ENCODE results near the gene KAT8.

Gene KAT8

DNA sequence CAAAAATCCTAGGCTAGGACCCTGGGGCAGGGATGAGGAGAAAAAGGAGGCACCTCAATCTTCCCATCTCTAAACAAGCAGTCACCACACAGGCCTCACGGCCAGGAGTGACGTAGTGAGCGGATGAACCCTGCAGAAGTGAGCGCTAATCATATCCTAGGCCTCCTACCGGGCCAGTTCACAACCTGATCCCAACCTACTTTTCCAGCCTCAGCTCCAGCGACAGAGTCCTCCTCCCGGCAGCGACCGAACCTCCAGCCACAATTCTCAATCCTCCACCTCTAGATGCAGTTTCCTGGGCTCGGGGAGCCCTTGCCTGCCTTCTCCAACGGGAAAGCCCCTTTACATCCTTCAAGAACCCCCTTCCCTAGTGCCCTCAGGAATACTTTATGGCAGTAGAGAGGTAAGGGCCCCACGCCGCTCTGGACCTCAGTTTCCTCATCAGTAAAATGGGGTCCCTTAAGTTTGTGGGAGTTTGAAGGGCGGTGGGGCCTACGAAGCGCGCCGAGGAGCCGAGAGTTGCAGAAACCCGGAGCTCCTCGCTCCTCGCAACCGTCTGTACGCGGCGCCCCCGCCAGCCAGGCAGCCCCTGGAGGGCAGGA, 44.8 kb upstream of the KAT8 start:
- ATAC-seq = peak; percentile 14
- TF ChIP-seq ARNTL (CRISPR knock-in tag; IDR thresholded peaks at IDR 0.05; ENCODE audit: borderline replicate concordance, low read depth) (no peak), GLIS3 (CRISPR knock-in tag; IDR thresholded peaks at IDR 0.05) (no peak), TSHZ2 (CRISPR knock-in tag; IDR thresholded peaks at IDR 0.05) (no peak), ZC3H10 (CRISPR knock-in tag; IDR thresholded peaks at IDR 0.05) (no peak), OSR1 (CRISPR knock-in tag; IDR thresholded peaks at IDR 0.05) (no peak), TOX (CRISPR knock-in tag; IDR thresholded peaks at IDR 0.05; ENCODE audit: borderline replicate concordance) (no peak), RARB (CRISPR knock-in tag; IDR thresholded peaks at IDR 0.05) (no peak)

DNA sequence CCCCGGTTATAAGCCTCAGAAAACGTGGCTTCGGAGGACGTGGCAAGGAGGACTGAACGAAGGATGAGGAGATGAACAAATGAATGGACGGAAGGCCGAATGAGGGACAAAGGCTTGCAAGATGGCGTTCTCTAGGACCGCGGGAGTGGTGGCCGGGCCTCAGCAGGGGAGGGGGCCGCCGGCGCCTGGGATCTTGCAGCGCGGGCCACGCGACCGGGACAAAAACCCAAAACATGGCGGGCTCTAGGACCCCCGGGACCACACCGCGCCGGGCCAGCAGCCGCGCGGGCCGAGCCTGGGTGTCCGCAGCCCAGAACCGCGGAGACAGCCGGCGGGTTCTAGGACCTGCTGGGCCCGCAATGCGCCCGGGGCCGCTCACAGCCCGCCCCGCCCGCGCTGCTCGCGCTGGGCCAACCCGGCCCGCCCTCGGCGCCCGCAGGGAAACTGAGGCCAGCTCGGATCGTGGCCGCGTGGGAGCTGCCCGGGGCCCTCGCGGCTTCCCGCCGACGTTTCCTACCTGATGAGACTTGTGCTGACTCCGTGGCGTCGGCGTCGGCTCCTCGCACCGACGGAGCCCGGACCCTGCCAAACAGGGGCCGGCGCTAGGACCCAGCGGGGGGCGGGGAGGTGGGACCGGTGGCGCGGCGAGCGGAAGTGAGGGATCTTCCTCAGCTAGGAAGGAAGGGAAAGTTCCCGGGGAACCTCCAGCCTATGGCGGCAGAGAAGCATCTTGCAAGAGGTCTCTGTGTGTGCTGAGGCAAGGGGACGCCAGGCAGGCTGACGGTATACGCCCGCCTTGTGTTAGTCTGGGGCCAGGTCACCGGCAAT, 44.1 kb upstream of the KAT8 start:
- TF ChIP-seq ZC3H10 (CRISPR knock-in tag; IDR thresholded peaks at IDR 0.05) (no peak), TOX (CRISPR knock-in tag; IDR thresholded peaks at IDR 0.05; ENCODE audit: borderline replicate concordance) (no peak), CSDC2 (CRISPR knock-in tag; IDR thresholded peaks at IDR 0.05) (0 out of 2 replicates have a peak, but pooled peaks have one; percentile 35), ZFP30 (CRISPR knock-in tag; IDR thresholded peaks at IDR 0.05) (no peak), TCF4 (CRISPR knock-in tag; IDR thresholded peaks at IDR 0.05; ENCODE audit: borderline replicate concordance) (no peak), RARB (CRISPR knock-in tag; IDR thresholded peaks at IDR 0.05) (no peak), ZNF565 (CRISPR knock-in tag; conservative IDR thresholded peaks at IDR 0.05; ENCODE audit: low read depth) (no peak), OSR1 (CRISPR knock-in tag; IDR thresholded peaks at IDR 0.05) (no peak), ARNTL (CRISPR knock-in tag; IDR thresholded peaks at IDR 0.05; ENCODE audit: borderline replicate concordance, low read depth) (no peak), ZFP3 (CRISPR knock-in tag; IDR thresholded peaks at IDR 0.05) (peak; percentile 22; the same call in 1 of the 2 replicates), CSRNP3 (CRISPR knock-in tag; IDR thresholded peaks at IDR 0.05) (no peak), POU6F1 (CRISPR knock-in tag; IDR thresholded peaks at IDR 0.05; ENCODE audit: borderline replicate concordance, low read depth) (0 out of 2 replicates have a peak, but pooled peaks have one; percentile 20), ESRRG (CRISPR knock-in tag; IDR thresholded peaks at IDR 0.05) (no peak), TSHZ2 (CRISPR knock-in tag; IDR thresholded peaks at IDR 0.05) (no peak), SNAI2 (CRISPR knock-in tag; IDR thresholded peaks at IDR 0.05) (0 out of 2 replicates have a peak, but pooled peaks have one; percentile 8), ZNF8 (CRISPR knock-in tag; IDR thresholded peaks at IDR 0.05) (no peak), ZNF70 (CRISPR knock-in tag; IDR thresholded peaks at IDR 0.05) (no peak), ISL1 (CRISPR knock-in tag; IDR thresholded peaks at IDR 0.05) (no peak), GLIS3 (CRISPR knock-in tag; IDR thresholded peaks at IDR 0.05) (peak; percentile 87; the same call in 1 of the 2 replicates), PPARA (CRISPR knock-in tag; IDR thresholded peaks at IDR 0.05; ENCODE audit: borderline replicate concordance) (no peak), PATZ1 (CRISPR knock-in tag; IDR thresholded peaks at IDR 0.05; ENCODE audit: borderline replicate concordance) (no peak), BACH2 (CRISPR knock-in tag; IDR thresholded peaks at IDR 0.05; ENCODE audit: borderline replicate concordance) (no peak)
- TF ChIP-seq, protein P1, sequence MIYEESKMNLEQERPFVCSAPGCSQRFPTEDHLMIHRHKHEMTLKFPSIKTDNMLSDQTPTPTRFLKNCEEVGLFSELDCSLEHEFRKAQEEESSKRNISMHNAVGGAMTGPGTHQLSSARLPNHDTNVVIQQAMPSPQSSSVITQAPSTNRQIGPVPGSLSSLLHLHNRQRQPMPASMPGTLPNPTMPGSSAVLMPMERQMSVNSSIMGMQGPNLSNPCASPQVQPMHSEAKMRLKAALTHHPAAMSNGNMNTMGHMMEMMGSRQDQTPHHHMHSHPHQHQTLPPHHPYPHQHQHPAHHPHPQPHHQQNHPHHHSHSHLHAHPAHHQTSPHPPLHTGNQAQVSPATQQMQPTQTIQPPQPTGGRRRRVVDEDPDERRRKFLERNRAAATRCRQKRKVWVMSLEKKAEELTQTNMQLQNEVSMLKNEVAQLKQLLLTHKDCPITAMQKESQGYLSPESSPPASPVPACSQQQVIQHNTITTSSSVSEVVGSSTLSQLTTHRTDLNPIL (CRISPR knock-in tag; IDR thresholded peaks at IDR 0.05; ENCODE audit: low read depth) = no peak
- ATAC-seq = peak; percentile 82
